ENCODE measurements around the gene SPEM1.

The SPEM1 gene

GRCh38 chr17:7404737-7405349 lies 15.3 kb upstream of the SPEM1 start:
- Histone ChIP-seq H3K27me3 (ENCODE audit: insufficient read depth, poor library complexity, severe bottlenecking) (no peaks in the 10 kb centered on the region), H3K36me3 (ENCODE audit: low read depth) (peaks cover 17% of the 10 kb centered on the region), H3K9me3 (ENCODE audit: severe bottlenecking) (no peaks in the 10 kb centered on the region), H3K4me1 (ENCODE audit: insufficient read depth, poor library complexity, severe bottlenecking) (peaks cover 7% of the 10 kb centered on the region), H3K4me3 (ENCODE audit: severe bottlenecking) (peak overlapping the region; percentile 54), H3K27ac (ENCODE audit: poor library complexity, severe bottlenecking) (peak overlapping the region; percentile 58)
- no peak for DNase-seq (ENCODE audit: low spot score)
- peak; percentile 16 for ATAC-seq (ENCODE audit: low read depth)
- TF ChIP-seq CTCF (IDR thresholded peaks at IDR 0.05; ENCODE audit: poor library complexity, severe bottlenecking) = no peak

GRCh38 chr17:7405350-7406234 lies 14.5 kb upstream of the SPEM1 start:
- ATAC-seq (ENCODE audit: low read depth) (no peak), DNase-seq (ENCODE audit: low spot score) (no peak)
- Histone ChIP-seq H3K36me3 (ENCODE audit: low read depth) (peaks cover 17% of the 10 kb centered on the region), H3K4me3 (ENCODE audit: severe bottlenecking) (peak overlapping the region; percentile 54), H3K27ac (ENCODE audit: poor library complexity, severe bottlenecking) (peak overlapping the region; percentile 58), H3K9me3 (ENCODE audit: severe bottlenecking) (no peaks in the 10 kb centered on the region), H3K4me1 (ENCODE audit: insufficient read depth, poor library complexity, severe bottlenecking) (peaks cover 5% of the 10 kb centered on the region), H3K27me3 (ENCODE audit: insufficient read depth, poor library complexity, severe bottlenecking) (no peaks in the 10 kb centered on the region)
- no peak for TF ChIP-seq CTCF (IDR thresholded peaks at IDR 0.05; ENCODE audit: poor library complexity, severe bottlenecking)

GRCh38 chr17:7406235-7406825 lies 13.8 kb upstream of the SPEM1 start:
- H3K9me3 ChIP-seq (ENCODE audit: severe bottlenecking) = no peaks in the 10 kb centered on the region
- no peak for DNase-seq (ENCODE audit: low spot score)

GRCh38 chr17:7407082-7407481 lies 13.0 kb upstream of the SPEM1 start:
- no peaks in the 10 kb centered on the region for H3K27me3 ChIP-seq (ENCODE audit: insufficient read depth, poor library complexity, severe bottlenecking)
- no peak for DNase-seq (ENCODE audit: low spot score)
- H3K27ac ChIP-seq (ENCODE audit: poor library complexity, severe bottlenecking) = no peak overlapping the region
- H3K36me3 ChIP-seq (ENCODE audit: low read depth) = peaks cover 6% of the 10 kb centered on the region; the same call in 1 of the 2 replicates
- ATAC-seq (ENCODE audit: low read depth) = no peak
- no peaks in the 10 kb centered on the region for H3K9me3 ChIP-seq (ENCODE audit: severe bottlenecking)
- H3K4me3 ChIP-seq (ENCODE audit: severe bottlenecking) = no peak overlapping the region
- no peaks in the 10 kb centered on the region for H3K4me1 ChIP-seq (ENCODE audit: insufficient read depth, poor library complexity, severe bottlenecking)
- TF ChIP-seq CTCF (IDR thresholded peaks at IDR 0.05; ENCODE audit: poor library complexity, severe bottlenecking) = no peak

More at GRCh38 chr17:7406235-7406825, 13.8 kb upstream of the SPEM1 start:
- no peak overlapping the region for H3K4me3 ChIP-seq (ENCODE audit: severe bottlenecking)
- no peak for TF ChIP-seq CTCF (IDR thresholded peaks at IDR 0.05; ENCODE audit: poor library complexity, severe bottlenecking)
- peaks cover 11% of the 10 kb centered on the region for H3K36me3 ChIP-seq (ENCODE audit: low read depth)
- ATAC-seq (ENCODE audit: low read depth) = no peak
- H3K4me1 ChIP-seq (ENCODE audit: insufficient read depth, poor library complexity, severe bottlenecking) = no peaks in the 10 kb centered on the region
- no peaks in the 10 kb centered on the region for H3K27me3 ChIP-seq (ENCODE audit: insufficient read depth, poor library complexity, severe bottlenecking)
- H3K27ac ChIP-seq (ENCODE audit: poor library complexity, severe bottlenecking) = no peak overlapping the region

All from RWPE2 (cell line).